GM10266 (cell line): Measurements from ENCODE around the gene DACT3.

Experiments
- DNase-seq: peaks from one replicate; pipeline ENCODE4 v3.0.0; 2012; ENCODE audit errors: extremely low spot score
- TF ChIP-seq, protein P1 (sequence below): IDR thresholded peaks from 2 replicates; pipeline ENCODE4 v1.5.1; 2012; ENCODE audit warnings: mild to moderate bottlenecking, low read depth; ENCODE audit not compliant: control insufficient read depth, insufficient read depth; ENCODE audit errors: missing control alignments

DACT3 gene

DNA sequence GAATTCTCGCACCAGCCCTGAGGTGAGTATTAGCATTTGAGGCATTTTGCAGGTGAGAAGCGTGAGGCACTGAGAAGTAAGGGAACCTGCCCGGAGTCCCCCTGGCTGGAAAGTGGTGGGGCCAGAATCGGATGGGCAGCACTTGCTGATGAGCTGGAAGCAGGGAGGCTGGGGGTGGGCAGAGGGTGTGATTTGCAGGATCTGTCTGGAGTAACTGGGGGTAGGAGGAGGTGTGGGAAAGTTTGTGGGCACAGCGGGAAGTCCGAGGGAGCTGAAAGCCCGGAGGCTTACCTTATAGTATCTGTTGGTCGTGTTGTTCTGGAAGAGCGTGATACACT lies 35.9 kb upstream of the DACT3 start:
- DNase-seq: no peak
- TF ChIP-seq, protein P1, sequence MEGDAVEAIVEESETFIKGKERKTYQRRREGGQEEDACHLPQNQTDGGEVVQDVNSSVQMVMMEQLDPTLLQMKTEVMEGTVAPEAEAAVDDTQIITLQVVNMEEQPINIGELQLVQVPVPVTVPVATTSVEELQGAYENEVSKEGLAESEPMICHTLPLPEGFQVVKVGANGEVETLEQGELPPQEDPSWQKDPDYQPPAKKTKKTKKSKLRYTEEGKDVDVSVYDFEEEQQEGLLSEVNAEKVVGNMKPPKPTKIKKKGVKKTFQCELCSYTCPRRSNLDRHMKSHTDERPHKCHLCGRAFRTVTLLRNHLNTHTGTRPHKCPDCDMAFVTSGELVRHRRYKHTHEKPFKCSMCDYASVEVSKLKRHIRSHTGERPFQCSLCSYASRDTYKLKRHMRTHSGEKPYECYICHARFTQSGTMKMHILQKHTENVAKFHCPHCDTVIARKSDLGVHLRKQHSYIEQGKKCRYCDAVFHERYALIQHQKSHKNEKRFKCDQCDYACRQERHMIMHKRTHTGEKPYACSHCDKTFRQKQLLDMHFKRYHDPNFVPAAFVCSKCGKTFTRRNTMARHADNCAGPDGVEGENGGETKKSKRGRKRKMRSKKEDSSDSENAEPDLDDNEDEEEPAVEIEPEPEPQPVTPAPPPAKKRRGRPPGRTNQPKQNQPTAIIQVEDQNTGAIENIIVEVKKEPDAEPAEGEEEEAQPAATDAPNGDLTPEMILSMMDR: no peak

DNA sequence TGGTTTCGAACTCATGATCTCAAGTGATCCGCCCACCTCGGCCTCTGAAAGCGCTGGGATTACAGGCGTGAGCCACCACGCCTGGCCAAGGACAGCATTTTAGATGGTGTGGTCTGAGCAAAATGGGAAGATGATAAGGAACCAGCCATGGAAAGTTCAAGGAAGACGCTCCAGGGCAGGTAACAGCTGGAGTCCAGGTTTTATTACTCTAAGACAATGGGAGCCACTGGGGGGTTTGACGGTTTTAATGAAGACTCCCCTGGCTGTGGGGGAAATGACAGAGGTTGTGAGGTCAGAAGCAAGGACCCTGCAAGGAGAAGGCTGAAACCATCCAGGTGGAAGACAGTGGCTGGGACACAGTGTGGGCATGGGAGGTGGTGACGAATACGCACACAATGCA lies 35.1 kb upstream of the DACT3 start:
- no peak for DNase-seq
- TF ChIP-seq, protein P1: no peak

DNA sequence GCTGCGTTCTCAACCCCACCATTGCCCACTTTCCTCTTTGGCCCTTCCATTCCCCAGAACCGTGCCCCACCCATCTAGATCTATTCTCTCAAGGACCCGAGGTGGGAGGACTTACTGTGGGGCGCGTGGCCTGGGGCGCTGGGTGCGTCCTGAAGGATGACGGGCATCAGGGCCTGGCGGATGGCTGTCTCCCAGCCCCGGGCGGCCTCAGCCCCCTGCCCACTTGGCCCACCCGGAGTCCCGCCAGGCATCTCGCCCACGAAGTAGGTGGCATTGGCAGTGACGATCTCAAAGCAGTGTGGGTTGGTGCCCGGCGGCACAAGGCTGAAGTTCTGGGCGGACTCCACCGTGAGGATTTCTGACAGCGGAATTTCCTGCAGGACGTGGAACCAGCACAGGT lies 32.8 kb upstream of the DACT3 start:
- no peak for DNase-seq
- TF ChIP-seq, protein P1: no peak

DNA sequence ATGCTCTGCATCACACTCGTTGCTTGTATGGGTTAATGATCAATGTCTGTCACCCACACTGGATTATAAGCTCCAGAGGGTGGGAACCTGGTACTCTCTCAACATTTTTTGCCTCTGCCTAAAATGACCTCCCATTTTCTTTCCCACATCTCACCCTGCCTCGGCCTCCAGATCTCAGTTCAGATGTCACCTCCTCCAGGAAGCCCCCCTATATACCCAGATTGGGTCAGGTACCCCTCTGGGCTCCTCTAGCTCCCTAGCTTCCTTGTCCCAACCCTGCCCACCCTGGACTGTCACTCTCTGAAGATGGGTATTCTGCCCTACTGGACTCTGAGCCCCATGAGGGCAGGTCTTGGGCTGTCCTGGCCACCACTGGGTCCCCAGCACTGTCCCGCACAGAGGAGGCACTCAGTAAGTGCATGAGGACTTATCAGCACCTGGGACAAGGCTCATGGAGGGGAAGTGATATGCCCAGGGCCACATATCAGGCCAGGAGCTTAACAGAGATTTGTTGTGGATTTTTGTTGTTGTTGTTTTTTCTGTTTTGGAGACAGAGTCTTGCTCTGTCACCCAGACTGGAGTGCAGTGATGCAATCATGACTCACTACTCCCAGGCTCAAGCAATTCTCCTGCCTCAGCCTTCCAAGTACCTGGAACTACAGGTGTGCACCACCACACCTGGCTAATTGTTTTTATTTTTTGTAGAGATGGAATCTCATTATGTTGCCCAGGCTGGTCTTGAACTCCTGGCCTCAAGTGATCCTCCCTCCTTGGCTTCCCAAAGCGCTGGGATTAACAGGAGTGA lies 32.1 kb upstream of the DACT3 start:
- no peak for DNase-seq
- TF ChIP-seq, protein P1: no peak

DNA sequence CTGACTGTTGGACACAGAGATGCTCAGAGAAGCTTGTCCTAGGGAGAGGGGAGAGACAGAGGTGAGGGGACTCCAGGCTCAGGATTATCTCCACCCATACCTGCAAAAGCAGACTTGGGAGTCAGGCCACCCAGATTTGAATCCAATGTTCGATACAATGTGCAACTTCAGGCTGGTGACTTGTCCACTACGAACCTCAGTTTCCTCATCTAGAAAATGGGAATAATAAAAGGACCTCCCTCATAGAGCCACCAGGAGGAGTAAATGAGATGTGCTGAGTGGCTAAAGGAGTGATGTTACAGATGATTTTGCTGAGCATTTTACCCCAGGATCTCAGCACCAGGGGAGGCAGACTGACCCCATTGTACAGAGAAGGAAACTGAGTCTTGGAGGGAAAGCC lies 31.0 kb upstream of the DACT3 start:
- no peak for DNase-seq

DNA sequence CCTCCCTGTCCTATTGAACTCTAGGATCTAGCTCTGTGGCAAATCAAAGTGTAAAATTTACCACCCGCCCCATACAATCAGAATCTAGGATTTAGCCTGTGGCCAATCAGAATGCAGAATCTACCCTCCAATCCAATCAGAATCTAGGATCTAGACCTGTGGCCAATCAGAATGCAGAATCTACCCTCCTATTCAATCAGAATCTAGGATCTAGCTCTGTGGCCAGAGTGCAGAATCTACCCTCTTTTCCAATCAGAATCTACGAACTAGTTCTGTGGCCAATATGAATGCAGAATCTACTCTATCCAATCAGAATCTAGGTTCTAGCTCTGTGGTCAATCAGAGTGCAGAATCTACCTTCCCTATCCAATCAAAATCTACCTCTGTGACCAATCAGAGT lies 30.1 kb upstream of the DACT3 start:
- TF ChIP-seq, protein P1: no peak
- no peak for DNase-seq

More for the DNA sequence above, 31.0 kb upstream of the DACT3 start:
- TF ChIP-seq, protein P1: no peak

DNA sequence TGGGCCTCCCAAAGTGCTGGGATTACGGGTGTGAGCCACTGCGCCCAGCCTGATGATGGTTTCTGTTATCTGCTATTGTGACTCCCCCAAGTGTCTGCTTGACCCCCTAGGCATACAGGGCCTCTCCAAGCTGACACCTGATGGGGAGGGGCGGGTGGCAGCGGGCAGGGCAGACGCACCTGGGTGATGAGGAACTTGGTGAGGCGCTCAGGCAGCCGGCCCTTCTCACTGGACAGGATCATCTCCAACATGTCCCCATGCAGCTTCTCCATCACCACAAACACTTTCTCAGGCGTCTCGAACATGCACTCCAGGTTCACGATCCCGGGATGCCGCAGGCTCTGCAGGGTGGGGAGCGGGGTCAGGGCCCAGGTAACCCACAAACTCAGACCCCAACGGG lies 28.4 kb upstream of the DACT3 start:
- TF ChIP-seq, protein P1: no peak
- no peak for DNase-seq
